GM12891 (cell line): Measurements from ENCODE around the gene AGTPBP1.

Source experiments
- POLR2A ChIP-seq: IDR thresholded peaks from 2 replicates; pipeline ENCODE4 v1.6.1; 2011; ENCODE audit warnings: low read depth, low read length, control low read depth
- POLR2AphosphoS5 ChIP-seq: IDR thresholded peaks from 2 replicates; pipeline ENCODE4 v1.6.1; 2011; ENCODE audit warnings: low read depth, low read length, control low read depth
- TAF1 ChIP-seq: IDR thresholded peaks from 2 replicates; pipeline ENCODE4 v1.6.1; 2011; ENCODE audit warnings: low read depth, low read length, control low read depth

DNA sequence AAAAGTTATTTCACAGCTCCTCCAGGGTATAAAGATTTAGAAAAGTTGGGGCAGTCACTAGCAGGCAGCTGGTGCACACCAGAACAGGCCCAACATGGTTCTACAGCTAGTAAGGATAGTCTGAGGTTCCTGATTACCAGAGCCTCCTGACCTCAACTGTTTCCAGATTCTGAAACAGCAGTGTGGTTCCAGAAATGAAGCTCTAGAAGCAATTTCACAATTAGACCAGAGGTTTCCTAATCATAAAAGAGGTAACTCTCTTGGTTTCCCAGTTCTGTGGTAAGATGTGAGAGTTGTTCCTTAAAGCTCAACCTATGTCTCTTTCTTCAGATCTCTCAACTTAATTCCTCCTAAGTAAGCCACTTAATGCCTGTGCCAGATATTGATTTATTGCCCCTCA is 11.9 kb downstream of the AGTPBP1 start:
- TF ChIP-seq POLR2AphosphoS5 (no peak), TAF1 (no peak), POLR2A (no peak)
